GM18511 (cell line): ENCODE data around the gene MRGPRX2.

Source experiments
- ATAC-seq: cut with Tn5 transposase; IDR thresholded peaks from one replicate; pipeline ENCODE4 v1.9.1; 2021; ENCODE audit warnings: mild to moderate bottlenecking, moderate library complexity; ENCODE audit not compliant: unreplicated experiment

The MRGPRX2 gene

GRCh38 chr11:19060629-19061028, at the start of gene MRGPRX2:
Gene MRGPRX2 (minus strand): TSS chr11:19060717. CDS start chr11:19056402, 4,315 bp downstream.
- no peak for ATAC-seq

DNA sequence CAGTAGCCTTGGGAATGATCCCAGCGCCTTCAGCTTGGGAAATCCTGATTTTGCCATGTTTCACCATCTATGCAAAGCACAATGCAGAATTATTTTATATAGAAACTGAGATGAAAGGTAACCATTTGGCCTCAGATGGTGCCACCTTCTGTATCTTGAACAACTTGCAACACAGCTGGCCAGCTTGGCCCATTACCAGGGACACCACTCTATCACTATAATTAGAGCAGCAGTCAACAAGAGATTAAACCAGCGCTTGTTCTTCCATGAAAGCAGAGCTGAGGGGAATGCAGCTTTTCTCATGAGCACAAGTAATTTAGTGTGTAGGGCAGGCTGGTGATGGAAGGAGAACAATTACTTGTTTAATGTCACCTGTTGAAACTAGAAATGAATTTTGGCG, 49.8 kb upstream of the MRGPRX2 start:
- no peak for ATAC-seq

GRCh38 chr11:19107125-19107524, 46.6 kb upstream of the MRGPRX2 start:
- no peak for ATAC-seq

GRCh38 chr11:19105011-19105410, 44.5 kb upstream of the MRGPRX2 start:
- ATAC-seq: no peak

GRCh38 chr11:19102521-19102900, 42.0 kb upstream of the MRGPRX2 start:
- no peak for ATAC-seq

DNA sequence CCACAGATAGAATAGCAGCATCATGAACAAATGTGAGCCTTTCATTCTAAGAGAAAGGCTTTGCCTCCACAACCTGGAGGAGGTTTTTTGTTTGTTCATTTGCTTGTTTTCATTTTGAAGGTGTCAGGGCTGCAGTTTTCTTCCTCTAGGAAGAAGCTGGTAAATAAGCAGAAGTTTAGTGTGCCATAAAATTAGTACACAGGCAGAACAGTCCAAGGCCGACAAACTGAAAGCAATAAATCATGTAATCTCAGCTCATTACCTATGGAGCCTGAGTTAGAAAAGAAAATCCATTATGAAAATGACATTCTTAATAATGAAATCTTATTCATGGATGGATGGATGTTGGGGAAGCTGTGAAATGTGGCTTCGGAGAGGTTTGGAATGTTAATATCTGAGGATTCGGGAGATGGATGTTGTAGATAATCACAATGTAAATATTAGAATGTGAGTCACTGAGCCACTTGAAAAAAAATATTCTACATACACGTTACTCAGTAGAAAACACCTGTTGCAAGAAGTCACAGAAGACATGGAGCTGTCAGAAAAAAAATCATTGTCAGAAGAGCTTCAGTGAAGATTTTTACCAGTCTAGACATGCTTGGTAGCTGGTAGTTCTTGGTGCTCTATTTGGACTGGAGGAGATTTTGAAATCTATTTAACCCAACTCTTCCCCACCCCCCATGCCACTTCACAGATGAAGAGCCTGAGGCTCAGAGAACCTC, 41.4 kb upstream of the MRGPRX2 start:
- ATAC-seq: no peak

DNA sequence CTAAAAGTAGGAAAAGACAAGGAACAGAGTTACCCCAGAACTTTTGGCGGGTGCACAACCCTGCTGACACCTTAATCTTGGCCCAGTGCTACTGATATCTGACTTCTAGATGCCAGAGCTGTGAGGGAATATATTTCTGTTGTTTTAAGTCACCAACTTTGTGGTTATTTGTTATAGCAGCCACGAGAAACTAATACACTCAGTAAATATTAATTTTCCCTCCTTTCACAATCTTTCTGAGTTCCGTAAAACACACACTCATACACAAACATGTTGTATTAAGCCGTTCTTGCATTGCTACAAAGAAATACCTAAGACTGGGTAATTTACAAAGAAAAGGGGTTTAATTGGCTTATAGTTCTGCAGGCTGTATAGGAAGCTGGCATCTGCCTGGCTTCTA, 40.4 kb upstream of the MRGPRX2 start:
- ATAC-seq: no peak

GRCh38 chr11:19099093-19099492, 38.6 kb upstream of the MRGPRX2 start:
- ATAC-seq: no peak

GRCh38 chr11:19094859-19095258, 34.3 kb upstream of the MRGPRX2 start:
- ATAC-seq: no peak

- ATAC-seq: no peak
These were observed 33.5 kb upstream of the MRGPRX2 start for GRCh38 chr11:19093976-19094375.

DNA sequence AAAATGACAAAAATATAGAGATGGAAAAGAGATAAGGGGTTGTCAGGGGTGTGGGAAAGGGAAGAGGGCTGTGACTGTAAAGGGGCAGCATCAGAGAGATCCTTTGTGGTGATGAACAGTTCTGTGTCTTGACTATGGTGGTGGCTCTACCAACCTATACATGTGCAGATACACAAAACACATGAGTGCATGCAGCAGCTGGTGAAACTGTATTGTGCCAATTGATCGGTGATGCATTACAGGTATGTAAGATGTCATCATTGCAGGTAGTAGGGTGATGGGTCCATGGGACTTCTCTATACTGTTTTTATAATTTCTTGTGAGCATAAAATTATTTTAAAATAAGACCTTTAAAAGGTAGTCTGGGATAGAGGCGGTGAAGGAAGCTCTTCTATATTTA, 32.3 kb upstream of the MRGPRX2 start:
- ATAC-seq: no peak

DNA sequence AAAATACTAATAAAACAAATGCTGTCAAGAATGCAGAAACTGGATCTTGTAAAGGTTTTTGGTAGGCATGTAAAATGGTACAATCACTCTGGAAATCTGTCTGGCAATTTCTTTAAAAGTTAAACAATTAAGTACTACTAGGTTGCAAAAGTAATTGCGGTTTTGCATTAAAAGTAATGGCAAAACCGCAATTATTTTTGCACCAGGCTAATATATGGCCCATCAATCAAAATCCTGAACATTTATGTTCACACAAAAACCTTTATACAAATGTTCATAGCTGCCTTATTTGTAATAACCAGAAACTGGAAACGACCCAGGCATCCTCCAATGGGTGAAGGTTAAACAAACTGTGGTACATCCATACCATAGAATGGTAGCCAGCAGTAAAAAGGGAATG, 31.8 kb upstream of the MRGPRX2 start:
- no peak for ATAC-seq

DNA sequence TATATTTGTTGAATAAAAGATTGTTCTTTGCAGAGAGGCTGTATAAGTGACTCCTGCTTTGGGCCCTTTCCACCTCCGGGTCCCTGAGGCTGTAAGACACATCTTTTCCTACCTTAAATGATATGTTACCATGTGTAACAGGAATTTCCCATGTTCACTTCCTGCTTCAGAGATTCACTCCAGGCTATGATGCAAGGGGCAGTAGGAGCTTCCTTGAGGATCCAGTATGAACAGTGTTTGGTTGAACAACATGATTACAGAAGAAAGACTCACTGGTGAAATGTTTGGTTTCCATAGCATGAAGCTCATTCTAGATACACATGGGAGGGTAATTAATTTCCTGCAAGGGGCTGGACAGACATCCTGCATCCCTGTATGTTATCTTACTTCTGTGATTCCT, 30.8 kb upstream of the MRGPRX2 start:
- no peak for ATAC-seq

DNA sequence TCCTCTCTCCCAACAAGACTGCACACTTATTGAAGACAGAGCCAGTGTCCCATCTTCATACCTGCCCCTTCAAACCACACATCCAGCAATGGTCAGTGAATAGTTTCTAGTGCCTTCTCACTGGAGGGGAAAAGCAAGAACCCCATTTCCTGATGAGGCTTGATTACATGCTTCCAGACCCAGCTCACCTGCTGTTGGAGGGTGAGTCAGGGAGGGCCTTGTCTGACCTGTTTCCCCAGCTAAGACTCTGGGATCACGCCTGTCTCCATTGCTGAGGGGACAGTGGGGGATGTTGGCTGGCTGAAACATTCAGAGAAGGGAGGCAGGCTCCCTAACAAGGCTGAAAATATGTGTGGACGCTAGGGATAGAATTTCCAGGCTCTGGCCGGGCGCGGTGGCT, 28.9 kb upstream of the MRGPRX2 start:
- no peak for ATAC-seq

- no peak for ATAC-seq
These were observed 28.3 kb upstream of the MRGPRX2 start for GRCh38 chr11:19088791-19089190.

- no peak for ATAC-seq
These were observed 27.1 kb upstream of the MRGPRX2 start for GRCh38 chr11:19087658-19088057.

DNA sequence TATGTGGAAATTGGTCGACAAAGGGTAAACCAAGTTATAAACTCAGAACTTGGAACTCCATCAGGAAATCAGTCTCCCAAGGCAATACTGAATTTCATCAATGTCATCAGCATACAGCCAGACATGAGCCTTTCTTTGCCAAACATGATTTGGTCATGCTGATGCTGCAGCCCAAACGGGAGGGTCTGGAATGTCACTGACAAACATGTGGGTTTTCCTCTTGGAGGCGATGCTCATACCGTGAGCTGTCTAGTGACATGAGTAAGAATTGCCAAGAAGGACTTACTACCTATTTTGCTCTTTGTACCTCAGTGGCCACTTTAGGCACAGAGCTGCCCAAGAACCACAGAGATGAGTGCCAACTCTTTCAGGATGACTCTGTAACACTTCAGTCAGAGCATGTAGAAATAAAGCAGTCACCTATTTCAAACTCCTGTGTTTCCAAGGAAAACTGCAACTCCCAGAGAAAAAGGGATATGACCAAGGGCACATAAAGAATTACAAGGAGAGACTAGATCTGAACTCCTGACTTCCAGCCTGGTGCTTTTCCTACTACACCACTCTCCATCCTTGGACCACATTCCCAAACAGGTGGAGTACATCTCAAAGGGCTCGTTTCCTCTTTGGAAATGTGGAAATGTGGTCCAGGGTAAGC, 24.3 kb upstream of the MRGPRX2 start:
- ATAC-seq: no peak

DNA sequence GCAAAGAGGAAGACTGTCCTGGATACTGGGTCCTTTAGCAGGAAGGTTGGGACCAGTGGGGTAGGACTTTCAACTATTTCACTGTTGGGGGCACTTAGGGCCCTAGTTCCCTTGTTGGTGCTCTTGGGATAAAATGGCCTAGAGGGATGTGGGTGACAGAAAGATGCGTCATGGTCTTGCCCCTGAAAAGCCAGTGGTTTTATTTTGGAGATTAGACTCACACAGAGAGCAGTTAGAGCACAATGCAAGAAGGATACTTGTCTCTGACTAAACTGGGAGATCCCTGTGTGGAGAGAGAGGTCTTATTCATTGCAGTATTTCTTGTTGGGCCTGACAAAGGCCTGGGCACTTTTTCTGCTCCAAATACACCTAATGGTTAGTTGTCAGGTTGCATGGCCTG, 22.6 kb upstream of the MRGPRX2 start:
- no peak for ATAC-seq

- ATAC-seq: no peak
These were observed 20.1 kb upstream of the MRGPRX2 start for GRCh38 chr11:19080579-19080993.

- no peak for ATAC-seq
These were observed 19.3 kb upstream of the MRGPRX2 start for GRCh38 chr11:19079643-19080440.

GRCh38 chr11:19077965-19078364, 17.4 kb upstream of the MRGPRX2 start:
- ATAC-seq: no peak
